ENCODE measurements around the gene KLK8. TPM values are rescaled to one million over a fixed set of nuclear protein-coding genes. Genes with fewer than 3 reads are reported as not detected.

KLK8 gene
- total RNA-seq, 1 donor from 2014 or later: not detected

DNA sequence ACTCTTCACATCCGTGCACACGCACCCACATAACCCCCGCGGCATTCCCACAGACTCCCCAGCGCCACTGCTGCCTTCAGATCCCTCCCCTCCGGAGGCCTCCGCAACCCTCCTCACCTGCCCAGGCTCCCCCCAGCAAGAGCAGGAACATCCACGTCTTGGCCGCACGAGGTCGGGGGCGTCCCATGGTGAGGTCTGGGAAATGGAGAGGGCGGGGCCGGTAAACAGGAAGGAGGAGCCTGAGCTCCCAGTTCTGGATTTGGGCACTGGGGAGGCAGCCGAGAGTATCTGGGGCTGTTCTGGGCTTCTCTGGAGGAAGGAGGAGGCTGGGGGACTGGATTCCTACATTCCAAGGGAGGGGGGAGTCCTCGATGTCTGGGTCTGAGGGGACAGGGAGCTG lies 423 bp downstream of the KLK8 start:
- TF ChIP-seq, protein P1, sequence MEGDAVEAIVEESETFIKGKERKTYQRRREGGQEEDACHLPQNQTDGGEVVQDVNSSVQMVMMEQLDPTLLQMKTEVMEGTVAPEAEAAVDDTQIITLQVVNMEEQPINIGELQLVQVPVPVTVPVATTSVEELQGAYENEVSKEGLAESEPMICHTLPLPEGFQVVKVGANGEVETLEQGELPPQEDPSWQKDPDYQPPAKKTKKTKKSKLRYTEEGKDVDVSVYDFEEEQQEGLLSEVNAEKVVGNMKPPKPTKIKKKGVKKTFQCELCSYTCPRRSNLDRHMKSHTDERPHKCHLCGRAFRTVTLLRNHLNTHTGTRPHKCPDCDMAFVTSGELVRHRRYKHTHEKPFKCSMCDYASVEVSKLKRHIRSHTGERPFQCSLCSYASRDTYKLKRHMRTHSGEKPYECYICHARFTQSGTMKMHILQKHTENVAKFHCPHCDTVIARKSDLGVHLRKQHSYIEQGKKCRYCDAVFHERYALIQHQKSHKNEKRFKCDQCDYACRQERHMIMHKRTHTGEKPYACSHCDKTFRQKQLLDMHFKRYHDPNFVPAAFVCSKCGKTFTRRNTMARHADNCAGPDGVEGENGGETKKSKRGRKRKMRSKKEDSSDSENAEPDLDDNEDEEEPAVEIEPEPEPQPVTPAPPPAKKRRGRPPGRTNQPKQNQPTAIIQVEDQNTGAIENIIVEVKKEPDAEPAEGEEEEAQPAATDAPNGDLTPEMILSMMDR (IDR thresholded peaks at IDR 0.05): no peak
- Mint-ChIP-seq H3K4me3 (ENCODE audit: unreplicated experiment) (no peak overlapping the region), H3K36me3 (ENCODE audit: unreplicated experiment) (no peaks in the 10 kb centered on the region), H3K27ac (ENCODE audit: unreplicated experiment) (no peak overlapping the region), H3K9me3 (ENCODE audit: unreplicated experiment) (peaks cover 5% of the 10 kb centered on the region), H3K27me3 (ENCODE audit: unreplicated experiment) (no peaks in the 10 kb centered on the region), H3K4me1 (ENCODE audit: unreplicated experiment) (no peaks in the 10 kb centered on the region)
- no peak for DNase-seq (ENCODE audit: extremely low spot score, unreplicated experiment)

DNA sequence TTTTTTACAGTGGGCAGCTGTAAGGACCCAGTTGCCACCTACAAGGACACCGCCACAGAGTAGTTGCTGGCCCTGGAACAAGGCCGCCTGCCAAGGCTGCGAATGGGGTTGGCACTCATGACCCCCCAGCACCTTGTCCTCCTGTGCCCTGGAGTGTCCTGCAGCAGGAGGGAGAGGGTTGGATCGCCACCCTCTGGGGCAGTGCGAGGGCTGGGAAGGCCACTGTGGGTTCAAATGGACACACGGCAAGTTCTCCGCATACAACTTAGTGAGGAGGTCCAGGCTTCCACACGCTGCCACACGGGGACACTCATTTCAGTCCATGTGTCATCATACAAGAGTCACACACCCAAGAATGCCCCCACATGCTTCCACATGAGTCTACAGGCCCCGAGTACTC lies 978 bp downstream of the KLK8 start:
- Mint-ChIP-seq H3K27me3 (ENCODE audit: unreplicated experiment) (no peaks in the 10 kb centered on the region), H3K36me3 (ENCODE audit: unreplicated experiment) (no peaks in the 10 kb centered on the region), H3K4me3 (ENCODE audit: unreplicated experiment) (no peak overlapping the region), H3K9me3 (ENCODE audit: unreplicated experiment) (peaks cover 5% of the 10 kb centered on the region), H3K4me1 (ENCODE audit: unreplicated experiment) (no peaks in the 10 kb centered on the region), H3K27ac (ENCODE audit: unreplicated experiment) (no peak overlapping the region)
- TF ChIP-seq, protein P1 (IDR thresholded peaks at IDR 0.05): no peak
- no peak for DNase-seq (ENCODE audit: extremely low spot score, unreplicated experiment)

DNA sequence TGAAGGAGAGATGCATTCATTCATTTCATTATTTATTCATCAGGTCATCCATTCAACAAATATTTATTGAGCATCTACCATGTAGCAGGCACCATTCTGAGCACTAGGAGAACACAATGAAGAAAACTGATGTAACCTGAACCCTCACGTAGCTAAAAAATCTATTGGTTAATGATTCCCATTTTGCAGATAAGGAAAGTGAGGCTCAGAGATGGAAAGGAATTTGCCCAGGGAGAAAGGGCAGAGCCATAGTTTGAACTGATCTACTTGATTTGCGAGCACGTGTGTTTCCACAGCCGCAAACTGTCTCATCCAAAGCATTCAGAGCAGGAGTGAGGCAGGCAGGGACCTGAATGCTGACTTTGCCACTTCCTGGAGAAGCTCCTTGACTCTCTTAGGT lies 2.7 kb downstream of the KLK8 start:
- TF ChIP-seq, protein P1 (IDR thresholded peaks at IDR 0.05): no peak
- Mint-ChIP-seq H3K27me3 (ENCODE audit: unreplicated experiment) (no peaks in the 10 kb centered on the region), H3K36me3 (ENCODE audit: unreplicated experiment) (no peaks in the 10 kb centered on the region), H3K4me3 (ENCODE audit: unreplicated experiment) (no peak overlapping the region), H3K9me3 (ENCODE audit: unreplicated experiment) (peaks cover 9% of the 10 kb centered on the region), H3K27ac (ENCODE audit: unreplicated experiment) (no peak overlapping the region), H3K4me1 (ENCODE audit: unreplicated experiment) (no peaks in the 10 kb centered on the region)
- DNase-seq (ENCODE audit: extremely low spot score, unreplicated experiment): no peak

DNA sequence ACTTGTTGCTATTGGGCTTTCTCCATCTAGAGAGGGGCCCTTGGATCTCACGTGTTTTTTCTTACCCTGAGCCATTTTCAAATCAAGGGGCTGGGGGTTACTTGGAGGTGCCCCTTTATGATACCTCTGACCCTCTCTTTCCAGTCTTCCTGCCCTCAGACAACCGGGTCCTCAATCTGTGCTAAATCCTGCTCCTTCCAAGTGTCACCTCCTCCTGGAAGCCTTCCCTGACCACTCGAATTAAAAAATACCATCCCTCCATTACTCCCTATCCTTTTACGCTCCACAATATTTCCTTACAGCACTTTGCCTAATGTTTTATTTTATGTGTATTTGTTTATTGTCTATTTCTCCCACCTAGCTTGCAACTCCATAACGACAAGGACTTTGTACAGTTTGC lies 3.3 kb downstream of the KLK8 start:
- Mint-ChIP-seq H3K4me3 (ENCODE audit: unreplicated experiment) (no peak overlapping the region), H3K4me1 (ENCODE audit: unreplicated experiment) (no peaks in the 10 kb centered on the region), H3K27ac (ENCODE audit: unreplicated experiment) (no peak overlapping the region), H3K9me3 (ENCODE audit: unreplicated experiment) (peaks cover 9% of the 10 kb centered on the region), H3K27me3 (ENCODE audit: unreplicated experiment) (no peaks in the 10 kb centered on the region), H3K36me3 (ENCODE audit: unreplicated experiment) (no peaks in the 10 kb centered on the region)
- no peak for DNase-seq (ENCODE audit: extremely low spot score, unreplicated experiment)
- TF ChIP-seq, protein P1 (IDR thresholded peaks at IDR 0.05): no peak

DNA sequence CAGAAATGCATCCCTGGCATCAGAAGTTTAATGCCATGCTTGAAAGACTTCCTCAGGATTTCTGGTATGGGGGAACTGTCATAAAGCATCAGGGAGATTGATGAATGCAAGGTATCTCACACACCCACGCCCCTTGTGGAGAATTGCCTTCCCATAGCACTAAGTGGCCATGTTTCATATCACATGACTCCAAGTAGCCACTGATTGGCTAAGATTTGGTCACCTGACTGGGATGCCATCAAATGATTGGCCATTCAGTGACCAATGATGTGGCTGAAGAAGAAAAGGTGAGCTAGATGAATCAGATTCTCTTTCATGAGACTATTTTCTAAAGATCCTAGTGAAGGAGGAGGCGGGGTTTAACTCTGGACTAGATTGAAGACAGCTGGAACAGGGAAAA lies 7.3 kb downstream of the KLK8 start:
- no peaks in the 10 kb centered on the region for H3K4me1 Mint-ChIP-seq (ENCODE audit: unreplicated experiment)
- DNase-seq (ENCODE audit: extremely low spot score, unreplicated experiment): no peak
- H3K9me3 Mint-ChIP-seq (ENCODE audit: unreplicated experiment): peaks cover 33% of the 10 kb centered on the region
- no peak overlapping the region for H3K4me3 Mint-ChIP-seq (ENCODE audit: unreplicated experiment)
- TF ChIP-seq, protein P1 (IDR thresholded peaks at IDR 0.05): no peak
- H3K27me3 Mint-ChIP-seq (ENCODE audit: unreplicated experiment): no peaks in the 10 kb centered on the region
- H3K27ac Mint-ChIP-seq (ENCODE audit: unreplicated experiment): no peak overlapping the region
- H3K36me3 Mint-ChIP-seq (ENCODE audit: unreplicated experiment): no peaks in the 10 kb centered on the region

Data from osteocyte (in vitro differentiated cells).